Left lung (tissue), 8 donors: ENCODE data around the gene PPP4R3A. TPM values are rescaled to one million over a fixed set of nuclear protein-coding genes. Genes with fewer than 3 reads are reported as not detected.

Source experiments
- polyA plus RNA-seq, 6 donors: library from polyadenylated mRNA; unstranded; fragments of 120-200 nt; gene quantifications; one replicate each; pipeline ENCODE4 v1.2.1, GENCODE V29; 2013; ENCODE audit not compliant: insufficient read length in 6 of 6
- total RNA-seq, 2 donors: library from RNA; stranded (reverse); fragmentation: NEBNext Ultra II Directional; extraction: Animal tissue kit (Norgen Biotek cat#: 25700); gene quantifications; one replicate each; pipeline ENCODE4 v1.2.1, GENCODE V29; 2021
- donor health status: DM: no; HTN: yes; CAD: no.
- donor health status: DM: no; HTN: no; CAD: no.

The PPP4R3A gene
- total and polyA plus RNA-seq, 8 donors = 68.8 to 125 (median 110) TPM

Other genes starting within 250 kb of the PPP4R3A start
- 10 to 100 TPM; 31.5 to 41.8 TPM for gene CCDC88C, start 92.5 kb downstream of the PPP4R3A start, total RNA-seq
- 10 to 100 TPM; 26.2 to 36.3 (median 30.3) TPM for gene CCDC88C, start 92.5 kb downstream of the PPP4R3A start, polyA plus RNA-seq
- gene CATSPERB, start 221.8 kb upstream of the PPP4R3A start, total RNA-seq = 1 to 10 TPM; 1.3 to 3.6 TPM
- 1 to 10 TPM in 5 of 6 donors, under 1 TPM in 1; 0.83 to 3.3 (median 1.6) TPM for gene CATSPERB, start 221.8 kb upstream of the PPP4R3A start, polyA plus RNA-seq